Measurements from ENCODE around the gene SLC27A2. TPM values are rescaled to one million over a fixed set of nuclear protein-coding genes. Genes with fewer than 3 reads are reported as not detected.
A peak's percentile ranks its signal among the peaks of the same experiment; 100 is the strongest.

Gene SLC27A2
- total and polyA plus RNA-seq, 2 donors from 2014 or later = 26.5 to 31.2 TPM

GRCh38 chr15:50144341-50145120, 37.5 kb upstream of the SLC27A2 start:
- Histone ChIP-seq H3K27me3 (ENCODE audit: control insufficient read depth, insufficient read depth, low read length) (no peaks in the 10 kb centered on the region), H3K4me3 (ENCODE audit: low read length in 3 of 3) (no peak overlapping the region), H3K4me1 (ENCODE audit: control insufficient read depth in 2 of 3, insufficient read depth in 2 of 3, low read depth in 1 of 3, low read length in 3 of 3) (no peaks in the 10 kb centered on the region), H3K36me3 (ENCODE audit: control insufficient read depth in 2 of 3, insufficient read depth in 3 of 3, low read length in 3 of 3) (no peaks in the 10 kb centered on the region), H3K27ac (ENCODE audit: low read depth in 2 of 2, low read length in 2 of 2) (no peak overlapping the region), H3K9me3 (ENCODE audit: control insufficient read depth in 2 of 3, insufficient read depth in 1 of 3, low read length in 3 of 3) (no peaks in the 10 kb centered on the region), H3K9ac (ENCODE audit: low read length in 3 of 3) (no peak overlapping the region)
- no peak for TF ChIP-seq CTCF (IDR thresholded peaks at IDR 0.05; ENCODE audit: borderline replicate concordance, extremely low read depth, insufficient read depth)
- FAIRE-seq = no peak
- intact Hi-C loops (cut with DNase I) = no loop called here
- no peak for DNase-seq

DNA sequence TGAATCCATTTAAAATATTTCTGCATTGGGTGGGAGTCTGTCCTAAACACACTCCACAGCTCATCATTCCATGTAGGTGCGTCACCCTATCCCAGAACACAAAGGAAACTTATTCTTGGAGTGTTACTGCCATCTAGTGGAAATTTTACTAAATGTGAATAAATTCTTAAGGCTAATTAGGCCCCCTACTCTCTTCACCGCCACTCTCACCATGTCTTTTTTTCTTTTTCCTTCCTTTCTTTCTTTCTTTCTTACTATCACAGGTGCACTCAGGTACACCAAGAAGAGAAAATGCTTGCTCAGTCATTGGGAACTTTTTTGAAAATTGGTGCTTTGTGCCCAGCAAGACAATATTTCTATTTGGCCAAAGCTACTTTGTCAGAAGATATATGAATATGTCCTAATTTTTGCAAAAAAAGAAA, 36.5 kb upstream of the SLC27A2 start:
- FAIRE-seq = peak; percentile 30
- TF ChIP-seq CTCF (IDR thresholded peaks at IDR 0.05; ENCODE audit: borderline replicate concordance, extremely low read depth, insufficient read depth) = peak; percentile 58
- Histone ChIP-seq H3K4me1 (ENCODE audit: control insufficient read depth in 2 of 3, insufficient read depth in 2 of 3, low read depth in 1 of 3, low read length in 3 of 3) (no peaks in the 10 kb centered on the region), H3K27me3 (ENCODE audit: control insufficient read depth, insufficient read depth, low read length) (no peaks in the 10 kb centered on the region), H3K4me3 (ENCODE audit: low read length in 3 of 3) (no peak overlapping the region), H3K9me3 (ENCODE audit: control insufficient read depth in 2 of 3, insufficient read depth in 1 of 3, low read length in 3 of 3) (no peaks in the 10 kb centered on the region), H3K36me3 (ENCODE audit: control insufficient read depth in 2 of 3, insufficient read depth in 3 of 3, low read length in 3 of 3) (no peaks in the 10 kb centered on the region), H3K27ac (ENCODE audit: low read depth in 2 of 2, low read length in 2 of 2) (no peak overlapping the region), H3K9ac (ENCODE audit: low read length in 3 of 3) (no peak overlapping the region)
- intact Hi-C loops (cut with DNase I) = no loop called here
- DNase-seq = peak in 2 of 5 donors; percentile 89 to 92

GRCh38 chr15:50146632-50147031, 35.4 kb upstream of the SLC27A2 start:
- Histone ChIP-seq H3K9me3 (ENCODE audit: control insufficient read depth in 2 of 3, insufficient read depth in 1 of 3, low read length in 3 of 3) (no peaks in the 10 kb centered on the region), H3K9ac (ENCODE audit: low read length in 3 of 3) (no peak overlapping the region), H3K4me3 (ENCODE audit: low read length in 3 of 3) (no peak overlapping the region), H3K27ac (ENCODE audit: low read depth in 2 of 2, low read length in 2 of 2) (no peak overlapping the region), H3K27me3 (ENCODE audit: control insufficient read depth, insufficient read depth, low read length) (no peaks in the 10 kb centered on the region), H3K36me3 (ENCODE audit: control insufficient read depth in 2 of 3, insufficient read depth in 3 of 3, low read length in 3 of 3) (no peaks in the 10 kb centered on the region), H3K4me1 (ENCODE audit: control insufficient read depth in 2 of 3, insufficient read depth in 2 of 3, low read depth in 1 of 3, low read length in 3 of 3) (no peaks in the 10 kb centered on the region)
- FAIRE-seq = no peak
- no peak for DNase-seq
- TF ChIP-seq CTCF (IDR thresholded peaks at IDR 0.05; ENCODE audit: borderline replicate concordance, extremely low read depth, insufficient read depth) = no peak
- intact Hi-C loops (cut with DNase I) = no loop called here
